ENCODE data around the gene CCDC57. TPM values are rescaled to one million over a fixed set of nuclear protein-coding genes. Genes with fewer than 3 reads are reported as not detected.
A peak's percentile ranks its signal among the peaks of the same experiment; 100 is the strongest.

The CCDC57 gene
- total and polyA plus RNA-seq, 9 of the 15 experiments (the other 6 are each of a cell fraction or from before 2014, with no cell fraction given): 0.83 to 36.2 (median 13.6) TPM

DNA sequence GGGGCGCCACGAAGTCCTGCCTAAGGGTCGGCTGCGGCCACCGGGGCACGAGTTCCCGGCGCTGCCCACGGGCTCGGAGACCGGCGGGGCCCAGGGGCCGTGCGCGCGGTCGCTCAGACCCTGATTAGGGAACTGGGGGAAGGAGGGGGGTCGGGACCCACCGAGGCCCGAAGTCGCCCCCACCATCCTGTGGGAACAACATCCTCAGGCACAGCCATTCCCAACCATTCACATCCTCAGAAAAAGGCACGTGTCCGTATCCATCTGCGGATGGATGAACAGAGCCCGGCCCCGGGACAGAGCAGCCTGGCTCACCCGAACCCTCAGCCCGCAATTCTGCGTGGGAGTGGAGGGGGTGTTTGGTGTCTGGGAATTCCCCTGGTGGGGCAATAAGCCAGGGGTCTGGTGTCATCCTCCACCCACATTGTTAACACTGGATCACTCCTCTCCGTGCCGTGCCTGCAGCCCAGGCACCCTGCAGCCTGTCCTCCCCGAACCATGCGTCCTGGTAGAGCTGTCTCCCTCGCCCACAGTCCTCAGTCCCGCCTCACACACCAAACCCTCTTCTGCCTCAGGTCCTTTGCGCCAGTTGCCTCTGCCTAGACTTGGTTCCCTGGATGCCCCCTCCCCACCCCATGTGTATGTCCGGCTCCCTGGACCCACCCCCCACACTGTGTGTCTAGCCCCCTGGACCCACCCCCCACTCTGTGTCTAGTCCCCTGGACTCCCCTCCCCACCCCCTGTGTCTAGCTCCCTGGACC is 789 bp upstream of the CCDC57 start (continued):
- TF ChIP-seq, protein P1, sequence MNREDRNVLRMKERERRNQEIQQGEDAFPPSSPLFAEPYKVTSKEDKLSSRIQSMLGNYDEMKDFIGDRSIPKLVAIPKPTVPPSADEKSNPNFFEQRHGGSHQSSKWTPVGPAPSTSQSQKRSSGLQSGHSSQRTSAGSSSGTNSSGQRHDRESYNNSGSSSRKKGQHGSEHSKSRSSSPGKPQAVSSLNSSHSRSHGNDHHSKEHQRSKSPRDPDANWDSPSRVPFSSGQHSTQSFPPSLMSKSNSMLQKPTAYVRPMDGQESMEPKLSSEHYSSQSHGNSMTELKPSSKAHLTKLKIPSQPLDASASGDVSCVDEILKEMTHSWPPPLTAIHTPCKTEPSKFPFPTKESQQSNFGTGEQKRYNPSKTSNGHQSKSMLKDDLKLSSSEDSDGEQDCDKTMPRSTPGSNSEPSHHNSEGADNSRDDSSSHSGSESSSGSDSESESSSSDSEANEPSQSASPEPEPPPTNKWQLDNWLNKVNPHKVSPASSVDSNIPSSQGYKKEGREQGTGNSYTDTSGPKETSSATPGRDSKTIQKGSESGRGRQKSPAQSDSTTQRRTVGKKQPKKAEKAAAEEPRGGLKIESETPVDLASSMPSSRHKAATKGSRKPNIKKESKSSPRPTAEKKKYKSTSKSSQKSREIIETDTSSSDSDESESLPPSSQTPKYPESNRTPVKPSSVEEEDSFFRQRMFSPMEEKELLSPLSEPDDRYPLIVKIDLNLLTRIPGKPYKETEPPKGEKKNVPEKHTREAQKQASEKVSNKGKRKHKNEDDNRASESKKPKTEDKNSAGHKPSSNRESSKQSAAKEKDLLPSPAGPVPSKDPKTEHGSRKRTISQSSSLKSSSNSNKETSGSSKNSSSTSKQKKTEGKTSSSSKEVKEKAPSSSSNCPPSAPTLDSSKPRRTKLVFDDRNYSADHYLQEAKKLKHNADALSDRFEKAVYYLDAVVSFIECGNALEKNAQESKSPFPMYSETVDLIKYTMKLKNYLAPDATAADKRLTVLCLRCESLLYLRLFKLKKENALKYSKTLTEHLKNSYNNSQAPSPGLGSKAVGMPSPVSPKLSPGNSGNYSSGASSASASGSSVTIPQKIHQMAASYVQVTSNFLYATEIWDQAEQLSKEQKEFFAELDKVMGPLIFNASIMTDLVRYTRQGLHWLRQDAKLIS (CRISPR knock-in tag; IDR thresholded peaks at IDR 0.05): 0 out of 2 replicates have a peak, but pooled peaks have one; percentile 19
- TF ChIP-seq ZNF445 (CRISPR knock-in tag; IDR thresholded peaks at IDR 0.05; ENCODE audit: low read depth) (no peak), GATAD2B (IDR thresholded peaks at IDR 0.05; ENCODE audit: borderline replicate concordance) (peak; percentile 14; the same call in 1 of the 2 replicates), ZNF699 (CRISPR knock-in tag; IDR thresholded peaks at IDR 0.05; ENCODE audit: insufficient replicate concordance) (no peak), SETDB1 (IDR thresholded peaks at IDR 0.05; ENCODE audit: low read length) (no peak), CBX1 (IDR thresholded peaks at IDR 0.05; ENCODE audit: low read depth) (peak; percentile 17; the same call in 1 of the 2 replicates), TEAD2 (tag; IDR thresholded peaks at IDR 0.05) (no peak), ZNF668 (CRISPR knock-in tag; IDR thresholded peaks at IDR 0.05) (no peak), NFIX (CRISPR knock-in tag; IDR thresholded peaks at IDR 0.05; ENCODE audit: low read depth) (no peak), ZNF766 (CRISPR knock-in tag; conservative IDR thresholded peaks at IDR 0.05) (no peak), SIX5 (IDR thresholded peaks at IDR 0.05; ENCODE audit: borderline replicate concordance in 1 of 2, insufficient read depth in 1 of 2, low read depth in 1 of 2, low read length in 2 of 2) (no peak), MYC (IDR thresholded peaks at IDR 0.05; ENCODE audit: low read depth, low read length) (peak; percentile 60; the same call in 1 of the 2 replicates), MYC (CRISPR knock-in tag; IDR thresholded peaks at IDR 0.05; ENCODE audit: borderline replicate concordance, low read depth) (no peak), TAF1 (IDR thresholded peaks at IDR 0.05; ENCODE audit: control insufficient read depth, extremely low read depth, insufficient read depth, low read length, severe bottlenecking) (no peak), SUPT5H (IDR thresholded peaks at IDR 0.05) (no peak; the same call in 1 of the 2 replicates)
- TF ChIP-seq, protein P2, sequence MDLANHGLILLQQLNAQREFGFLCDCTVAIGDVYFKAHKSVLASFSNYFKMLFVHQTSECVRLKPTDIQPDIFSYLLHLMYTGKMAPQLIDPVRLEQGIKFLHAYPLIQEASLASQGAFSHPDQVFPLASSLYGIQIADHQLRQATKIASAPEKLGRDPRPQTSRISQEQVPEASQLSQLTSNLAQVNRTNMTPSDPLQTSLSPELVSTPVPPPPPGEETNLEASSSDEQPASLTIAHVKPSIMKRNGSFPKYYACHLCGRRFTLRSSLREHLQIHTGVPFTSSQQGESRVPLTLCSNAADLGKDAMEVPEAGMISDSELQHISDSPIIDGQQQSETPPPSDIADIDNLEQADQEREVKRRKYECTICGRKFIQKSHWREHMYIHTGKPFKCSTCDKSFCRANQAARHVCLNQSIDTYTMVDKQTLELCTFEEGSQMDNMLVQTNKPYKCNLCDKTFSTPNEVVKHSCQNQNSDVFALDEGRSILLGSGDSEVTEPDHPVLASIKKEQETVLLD (IDR thresholded peaks at IDR 0.05): peak; percentile 72
- TF ChIP-seq, protein P3, sequence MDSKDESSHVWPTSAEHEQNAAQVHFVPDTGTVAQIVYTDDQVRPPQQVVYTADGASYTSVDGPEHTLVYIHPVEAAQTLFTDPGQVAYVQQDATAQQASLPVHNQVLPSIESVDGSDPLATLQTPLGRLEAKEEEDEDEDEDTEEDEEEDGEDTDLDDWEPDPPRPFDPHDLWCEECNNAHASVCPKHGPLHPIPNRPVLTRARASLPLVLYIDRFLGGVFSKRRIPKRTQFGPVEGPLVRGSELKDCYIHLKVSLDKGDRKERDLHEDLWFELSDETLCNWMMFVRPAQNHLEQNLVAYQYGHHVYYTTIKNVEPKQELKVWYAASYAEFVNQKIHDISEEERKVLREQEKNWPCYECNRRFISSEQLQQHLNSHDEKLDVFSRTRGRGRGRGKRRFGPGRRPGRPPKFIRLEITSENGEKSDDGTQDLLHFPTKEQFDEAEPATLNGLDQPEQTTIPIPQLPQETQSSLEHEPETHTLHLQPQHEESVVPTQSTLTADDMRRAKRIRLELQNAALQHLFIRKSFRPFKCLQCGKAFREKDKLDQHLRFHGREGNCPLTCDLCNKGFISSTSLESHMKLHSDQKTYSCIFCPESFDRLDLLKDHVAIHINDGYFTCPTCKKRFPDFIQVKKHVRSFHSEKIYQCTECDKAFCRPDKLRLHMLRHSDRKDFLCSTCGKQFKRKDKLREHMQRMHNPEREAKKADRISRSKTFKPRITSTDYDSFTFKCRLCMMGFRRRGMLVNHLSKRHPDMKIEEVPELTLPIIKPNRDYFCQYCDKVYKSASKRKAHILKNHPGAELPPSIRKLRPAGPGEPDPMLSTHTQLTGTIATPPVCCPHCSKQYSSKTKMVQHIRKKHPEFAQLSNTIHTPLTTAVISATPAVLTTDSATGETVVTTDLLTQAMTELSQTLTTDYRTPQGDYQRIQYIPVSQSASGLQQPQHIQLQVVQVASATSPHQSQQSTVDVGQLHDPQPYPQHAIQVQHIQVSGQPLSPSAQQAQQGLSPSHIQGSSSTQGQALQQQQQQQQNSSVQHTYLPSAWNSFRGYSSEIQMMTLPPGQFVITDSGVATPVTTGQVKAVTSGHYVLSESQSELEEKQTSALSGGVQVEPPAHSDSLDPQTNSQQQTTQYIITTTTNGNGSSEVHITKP (IDR thresholded peaks at IDR 0.05; ENCODE audit: partially characterized antibody): peak; percentile 18
- TF ChIP-seq, protein P4, sequence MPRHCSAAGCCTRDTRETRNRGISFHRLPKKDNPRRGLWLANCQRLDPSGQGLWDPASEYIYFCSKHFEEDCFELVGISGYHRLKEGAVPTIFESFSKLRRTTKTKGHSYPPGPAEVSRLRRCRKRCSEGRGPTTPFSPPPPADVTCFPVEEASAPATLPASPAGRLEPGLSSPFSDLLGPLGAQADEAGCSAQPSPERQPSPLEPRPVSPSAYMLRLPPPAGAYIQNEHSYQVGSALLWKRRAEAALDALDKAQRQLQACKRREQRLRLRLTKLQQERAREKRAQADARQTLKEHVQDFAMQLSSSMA (CRISPR knock-in tag; IDR thresholded peaks at IDR 0.05): no peak
